Urinary bladder (tissue), 2 donors: ENCODE data around the gene TMEM144. TPM values are rescaled to one million over a fixed set of nuclear protein-coding genes. Genes with fewer than 3 reads are reported as not detected.

Source experiments
- polyA plus RNA-seq: library from polyadenylated mRNA; stranded (reverse); fragments of 200-250 nt; gene quantifications from one replicate; pipeline ENCODE4 v1.2.3, GENCODE V29; 2013
- total RNA-seq: library from RNA; depleted of rRNA; stranded (reverse); fragments of >200 nt; gene quantifications from one replicate; pipeline ENCODE4 v1.2.3, GENCODE V29; 2014
- donor health status: healthy.

TMEM144 gene
- total and polyA plus RNA-seq, 2 donors, result 2.1 to 30.3 TPM

Other genes with a start within 250 kb of the TMEM144 start
- 155 TPM for gene GASK1B, start 37.5 kb upstream of the TMEM144 start, total RNA-seq
- gene GASK1B, start 37.5 kb upstream of the TMEM144 start, polyA plus RNA-seq, result 26.1 TPM